NT2/D1 (cell line): ENCODE results near the gene MAST4.

Experiments
- YY1 ChIP-seq: IDR thresholded peaks from 2 replicates; pipeline ENCODE4 v1.6.1; 2011; ENCODE audit not compliant: insufficient read length, insufficient read depth
- ZNF274 ChIP-seq: IDR thresholded peaks from 2 replicates; pipeline ENCODE4 v1.6.1; 2011; ENCODE audit warnings: mild to moderate bottlenecking, low read depth, low read length

DNA sequence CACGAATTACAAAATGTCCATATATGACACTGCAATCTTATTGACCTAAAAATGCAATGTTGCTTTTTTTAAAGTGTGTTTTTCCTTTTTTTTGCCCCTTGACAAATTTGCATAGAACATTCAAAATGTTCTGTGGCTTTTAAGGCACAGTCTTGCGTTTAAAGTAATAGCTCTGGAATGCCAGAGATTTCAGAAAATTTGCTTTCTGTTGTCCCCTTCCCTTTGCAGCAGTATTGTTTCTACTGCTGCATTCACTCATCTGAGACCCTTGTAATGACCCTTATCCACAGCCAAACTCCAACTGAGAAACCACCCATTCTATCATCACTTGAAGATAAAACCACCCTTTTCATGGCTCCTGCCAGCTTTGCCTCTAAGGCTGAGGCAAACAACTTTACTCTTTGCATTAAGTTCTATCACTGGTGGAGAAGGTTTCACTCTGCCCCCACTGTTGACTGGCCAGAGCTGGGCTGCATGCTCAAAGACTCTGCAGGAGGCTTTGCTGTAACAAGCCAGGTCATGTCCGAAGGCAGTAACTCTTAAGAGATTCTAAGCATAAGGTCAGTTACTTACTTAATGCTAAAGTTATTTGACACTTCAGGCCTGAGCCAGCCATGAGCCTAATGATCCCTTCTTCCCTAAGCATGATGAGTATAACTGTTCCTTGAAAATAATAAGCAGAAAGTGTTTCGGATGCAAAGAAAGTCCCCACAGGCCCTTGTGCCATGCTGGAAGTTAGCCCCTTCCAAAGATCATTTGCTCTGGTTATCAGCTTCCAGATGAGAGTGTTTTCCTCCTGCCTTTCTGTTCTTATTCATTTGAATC, 498.5 kb downstream of the MAST4 start:
- no peak for TF ChIP-seq ZNF274
- no peak for TF ChIP-seq YY1
